ENCODE results near the gene BCKDHA.

BCKDHA gene

GRCh38 chr19:41397086-41398049 lies at the start of gene BCKDHA, which contains the start of gene EXOSC5:
BCKDHA (plus strand) TSS chr19:41397818; CDS start chr19:41397828, 10 bp downstream.
EXOSC5 (minus strand) TSS chr19:41397359; CDS start chr19:41397328, 31 bp downstream.
- DNase-seq (ENCODE audit: low read depth, low spot score) = peak; percentile 100

GRCh38 chr19:41350735-41351338 lies 46.8 kb upstream of the BCKDHA start:
- DNase-seq (ENCODE audit: low read depth, low spot score) = no peak

GRCh38 chr19:41351339-41352245 lies 46.0 kb upstream of the BCKDHA start:
- peak; percentile 68 for DNase-seq (ENCODE audit: low read depth, low spot score)

GRCh38 chr19:41352279-41352608 lies 45.4 kb upstream of the BCKDHA start:
- DNase-seq (ENCODE audit: low read depth, low spot score) = no peak

- peak; percentile 70 for DNase-seq (ENCODE audit: low read depth, low spot score)
Measured at GRCh38 chr19:41352609-41353465, 44.8 kb upstream of the BCKDHA start.

GRCh38 chr19:41353466-41354342 lies 43.9 kb upstream of the BCKDHA start, which contains the start of gene TGFB1:
TGFB1 (minus strand) TSS chr19:41353922; CDS start chr19:41353044, 878 bp downstream.
- DNase-seq (ENCODE audit: low read depth, low spot score) = peak; percentile 94

- no peak for DNase-seq (ENCODE audit: low read depth, low spot score)
Measured at GRCh38 chr19:41354343-41354953, 43.2 kb upstream of the BCKDHA start.

GRCh38 chr19:41355035-41355434 lies 42.6 kb upstream of the BCKDHA start:
- no peak for DNase-seq (ENCODE audit: low read depth, low spot score)

- DNase-seq (ENCODE audit: low read depth, low spot score) = no peak
Measured at GRCh38 chr19:41355802-41356201, 41.8 kb upstream of the BCKDHA start.

GRCh38 chr19:41356984-41357739 lies 40.5 kb upstream of the BCKDHA start:
- no peak for DNase-seq (ENCODE audit: low read depth, low spot score)

- no peak for DNase-seq (ENCODE audit: low read depth, low spot score)
Measured at GRCh38 chr19:41357746-41358145, 39.9 kb upstream of the BCKDHA start.

- DNase-seq (ENCODE audit: low read depth, low spot score) = no peak
Measured at GRCh38 chr19:41359741-41360140, 37.9 kb upstream of the BCKDHA start.

GRCh38 chr19:41362143-41362847 lies 35.3 kb upstream of the BCKDHA start:
- DNase-seq (ENCODE audit: low read depth, low spot score) = no peak

- no peak for DNase-seq (ENCODE audit: low read depth, low spot score)
Measured at GRCh38 chr19:41363371-41363752, 34.3 kb upstream of the BCKDHA start.

GRCh38 chr19:41363753-41364523 lies 33.7 kb upstream of the BCKDHA start, which contains the start of gene B9D2:
B9D2 (minus strand) TSS chr19:41364149; CDS start chr19:41363519, 630 bp downstream.
- peak; percentile 99 for DNase-seq (ENCODE audit: low read depth, low spot score)

GRCh38 chr19:41364524-41365391 lies 32.9 kb upstream of the BCKDHA start:
- no peak for DNase-seq (ENCODE audit: low read depth, low spot score)

Measured in astrocyte of the hippocampus (primary cell).